ENCODE measurements around the gene IKZF5. TPM values are rescaled to one million over a fixed set of nuclear protein-coding genes. Genes with fewer than 3 reads are reported as not detected.

The IKZF5 gene
- total RNA-seq, 2 donors from 2014 or later, result 10.4 to 12.1 TPM

- ATAC-seq (no peak), DNase-seq (no peak)
- intact Hi-C loops (cut with DNase I), result no loop called here
Observed at GRCh38 chr10:122992031-122992585, 16.5 kb downstream of the IKZF5 start.

DNA sequence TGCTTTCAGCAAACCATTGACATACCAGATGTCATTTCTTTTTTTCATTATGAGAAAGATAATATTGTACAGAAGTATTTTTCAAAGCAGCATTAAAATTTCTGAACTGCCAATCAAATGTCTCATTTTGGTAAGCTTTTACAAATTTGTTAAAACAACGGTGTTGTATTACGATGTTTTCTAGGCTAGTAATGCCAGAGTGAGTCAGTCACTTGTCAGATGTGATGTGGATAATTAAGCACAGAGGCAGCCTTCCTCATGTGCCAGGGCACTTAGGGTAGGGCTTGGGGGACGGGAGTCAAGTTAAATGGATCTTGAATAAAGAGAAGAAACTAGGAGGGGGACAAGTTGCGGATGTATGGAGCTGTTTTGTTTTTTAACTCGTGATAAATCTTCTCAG lies 18.3 kb downstream of the IKZF5 start:
- intact Hi-C loops (cut with DNase I), result no loop called here
- DNase-seq (no peak), ATAC-seq (no peak)

DNA sequence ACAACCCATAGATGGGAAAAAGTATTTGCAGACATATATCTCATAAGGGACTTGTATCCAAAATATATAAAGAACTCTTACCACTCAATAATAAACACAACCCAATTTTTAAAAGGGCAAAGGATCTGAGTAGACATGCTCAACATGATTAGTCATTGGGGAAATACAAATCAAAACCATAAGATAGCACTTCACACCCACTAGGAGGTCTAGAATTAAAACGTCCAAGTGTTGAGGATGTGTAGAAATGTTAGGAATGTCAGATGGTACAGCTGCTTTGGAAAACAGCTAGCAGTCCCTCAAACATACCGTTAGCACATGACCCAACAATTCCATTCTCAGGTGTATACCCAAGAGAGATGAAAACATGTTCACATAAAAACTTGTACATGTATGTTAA lies 20.1 kb downstream of the IKZF5 start:
- intact Hi-C loops (cut with DNase I), result no loop called here
- no peak for ATAC-seq

GRCh38 chr10:122986335-122986734 lies 22.3 kb downstream of the IKZF5 start:
- ATAC-seq (no peak), DNase-seq (no peak)
- intact Hi-C loops (cut with DNase I), result no loop called here

More for the DNA sequence above, 20.1 kb downstream of the IKZF5 start:
- DNase-seq, result no peak

- intact Hi-C loops (cut with DNase I), result no loop called here
- DNase-seq, result no peak
- ATAC-seq, result no peak
Observed at GRCh38 chr10:122984708-122985107, 23.9 kb downstream of the IKZF5 start.

DNA sequence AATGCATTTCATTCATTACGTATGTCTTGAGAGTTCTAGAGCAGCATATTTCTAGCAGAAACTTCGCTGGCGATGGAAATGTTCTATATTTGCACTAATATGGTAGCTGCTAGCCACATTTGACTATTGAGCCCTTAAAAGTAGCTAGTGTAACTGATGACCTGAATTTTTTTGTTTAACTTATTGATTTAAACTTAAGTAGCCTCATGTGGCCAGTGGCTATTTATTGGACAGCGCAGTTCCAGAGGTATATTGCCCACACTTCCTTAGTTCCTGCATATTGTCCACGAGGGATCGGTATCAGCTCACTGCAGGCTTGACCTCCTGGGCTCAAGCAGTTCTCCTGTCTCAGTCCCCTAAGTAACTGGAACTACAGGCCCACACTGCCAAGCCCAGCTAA lies 24.7 kb downstream of the IKZF5 start:
- ATAC-seq, result no peak
- intact Hi-C loops (cut with DNase I), result no loop called here
- no peak for DNase-seq

- peak in 1 of 2 donors; percentile 17 for ATAC-seq
- intact Hi-C loops (cut with DNase I), result loop anchor here in 1 of 2 donors (2.0 kb wide), 1 partner anchor 28 kb away; the partner anchor contains the start of genes ACADSB and IKZF5
- DNase-seq, result no peak
Observed at GRCh38 chr10:122981066-122981464, 27.5 kb downstream of the IKZF5 start.

DNA sequence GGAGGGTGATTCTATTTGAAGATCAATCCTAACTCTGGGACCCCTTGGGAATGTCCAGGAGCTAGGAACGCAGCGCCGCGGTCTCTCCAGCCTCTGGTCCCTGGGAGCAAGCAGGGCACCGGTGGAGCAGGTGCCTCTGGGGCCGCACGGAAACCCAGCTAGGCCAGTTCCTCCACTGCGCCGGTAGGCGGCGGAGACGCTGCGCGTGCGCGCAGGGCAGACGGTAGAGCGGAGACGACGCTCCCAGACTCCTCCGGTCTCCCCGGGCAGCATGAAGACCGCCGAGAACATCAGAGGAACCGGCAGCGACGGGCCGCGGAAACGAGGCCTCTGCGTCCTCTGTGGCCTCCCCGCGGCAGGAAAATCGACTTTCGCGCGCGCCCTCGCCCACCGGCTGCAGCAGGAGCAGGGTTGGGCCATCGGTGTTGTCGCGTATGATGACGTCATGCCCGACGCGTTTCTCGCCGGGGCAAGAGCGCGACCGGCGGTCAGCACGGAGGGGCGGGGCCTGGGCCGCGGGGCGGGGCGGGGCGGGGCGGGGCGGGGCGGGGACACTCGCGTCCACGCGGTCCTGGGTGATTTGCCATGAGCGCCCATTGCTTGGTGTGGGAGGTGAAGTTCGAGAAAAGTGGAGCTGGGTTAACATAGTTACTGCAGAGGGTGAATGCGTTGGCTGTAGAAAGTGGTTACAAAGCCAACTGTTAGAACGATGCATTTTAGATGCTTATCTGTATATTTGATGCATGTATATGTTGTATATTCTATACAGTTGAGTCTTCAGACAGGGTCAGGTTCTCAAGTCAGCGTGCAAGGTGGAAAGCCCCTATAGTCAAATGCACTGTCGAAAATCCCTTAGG lies 28.2 kb downstream of the IKZF5 start, which contains the start of gene PSTK:
TSS of gene PSTK (plus strand) at position 193 of the 857 bp plus-strand sequence. CDS start at position 272, 79 bp downstream.
- intact Hi-C loops (cut with DNase I), result loop anchor here in 1 of 2 donors (2.0 kb wide), 1 partner anchor 28 kb away; the partner anchor contains the start of genes ACADSB and IKZF5
- peak; percentile 96 for DNase-seq
- ATAC-seq, result peak; percentile 99

- DNase-seq, result no peak
- intact Hi-C loops (cut with DNase I), result no loop called here
- no peak for ATAC-seq
Observed at GRCh38 chr10:122974543-122975064, 34.0 kb downstream of the IKZF5 start.

DNA sequence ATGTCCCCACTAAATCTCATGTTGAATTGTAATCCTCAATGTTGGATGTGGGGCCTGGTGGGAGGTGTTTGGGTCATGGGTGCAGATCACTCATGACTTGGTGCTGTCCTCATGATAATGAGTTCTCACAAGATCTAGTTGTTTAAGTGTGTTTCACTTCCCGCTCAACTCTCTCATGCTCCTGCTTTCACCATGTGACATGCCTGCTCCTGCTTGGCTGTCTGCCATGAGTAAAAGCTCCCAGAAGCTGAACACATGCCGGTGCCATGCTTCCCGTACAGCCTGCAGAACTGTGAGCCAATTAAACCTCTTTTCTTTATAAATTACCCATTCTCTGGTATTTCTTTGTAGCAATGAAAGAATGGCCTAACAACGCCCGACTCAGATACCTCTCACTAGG lies 34.6 kb downstream of the IKZF5 start:
- ATAC-seq, result no peak
- intact Hi-C loops (cut with DNase I), result no loop called here
- DNase-seq, result no peak

- ATAC-seq (no peak), DNase-seq (no peak)
- intact Hi-C loops (cut with DNase I), result no loop called here
Observed at GRCh38 chr10:122968698-122969097, 39.9 kb downstream of the IKZF5 start.

DNA sequence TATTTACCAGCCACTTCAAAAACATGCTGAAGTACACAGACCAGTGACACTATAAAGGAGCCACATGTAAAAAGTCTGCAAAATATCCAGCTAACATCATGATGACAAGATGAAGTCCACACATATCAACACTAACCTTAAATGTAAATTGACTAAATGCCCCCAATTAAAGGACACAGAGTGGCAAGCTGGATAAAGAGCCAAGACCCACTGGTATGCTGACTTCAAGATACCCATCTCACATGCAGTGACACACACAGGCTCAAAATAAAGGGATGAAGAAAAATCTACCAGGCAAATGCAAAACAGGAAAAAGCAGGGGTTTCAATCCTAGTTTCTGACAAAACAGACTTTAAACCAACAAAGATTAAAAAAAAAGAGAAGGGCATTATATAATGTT lies 41.7 kb downstream of the IKZF5 start:
- ATAC-seq (no peak), DNase-seq (no peak)
- intact Hi-C loops (cut with DNase I), result no loop called here

- intact Hi-C loops (cut with DNase I), result no loop called here
- DNase-seq (no peak), ATAC-seq (no peak)
Observed at GRCh38 chr10:122962405-122962804, 46.2 kb downstream of the IKZF5 start.

DNA sequence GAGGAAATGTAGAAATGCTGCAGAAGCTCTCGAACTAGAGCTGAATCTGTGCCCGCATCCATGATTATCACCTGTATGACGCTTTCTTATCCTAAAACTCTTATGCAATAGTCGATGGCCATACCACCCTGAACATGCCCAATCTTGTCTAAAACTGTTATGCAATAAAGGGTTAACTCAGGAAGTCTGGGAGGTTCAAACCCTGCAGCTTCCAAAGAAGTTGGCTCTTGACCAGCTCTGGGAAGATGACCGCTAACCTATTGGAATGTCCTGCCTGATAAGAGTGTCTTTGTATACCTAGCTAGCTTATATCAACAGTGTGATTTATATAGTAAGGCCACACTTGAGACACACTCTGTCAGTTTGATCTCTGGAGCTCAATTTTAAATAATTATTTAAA lies 51.1 kb downstream of the IKZF5 start:
- no peak for ATAC-seq
- intact Hi-C loops (cut with DNase I), result no loop called here
- DNase-seq, result no peak

DNA sequence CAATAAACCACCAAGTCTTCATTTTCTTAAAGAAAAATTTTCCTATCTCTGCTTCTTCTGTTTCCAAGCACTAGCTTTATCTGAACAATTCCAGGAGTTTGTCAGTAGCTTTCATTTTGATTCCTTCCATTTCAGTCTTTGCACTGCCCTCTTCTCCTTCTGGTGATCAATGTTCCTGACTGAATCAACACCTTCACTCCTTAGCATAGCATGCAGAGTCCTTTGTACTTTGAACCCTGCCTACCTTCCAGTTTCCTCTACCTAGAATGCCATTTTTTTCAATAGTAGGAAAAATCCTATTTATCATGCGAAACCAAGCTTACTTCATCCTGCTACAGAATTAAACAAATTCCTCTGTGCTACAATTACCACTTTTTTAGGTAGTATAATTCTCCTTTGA lies 52.7 kb downstream of the IKZF5 start:
- intact Hi-C loops (cut with DNase I), result no loop called here
- no peak for DNase-seq

DNA sequence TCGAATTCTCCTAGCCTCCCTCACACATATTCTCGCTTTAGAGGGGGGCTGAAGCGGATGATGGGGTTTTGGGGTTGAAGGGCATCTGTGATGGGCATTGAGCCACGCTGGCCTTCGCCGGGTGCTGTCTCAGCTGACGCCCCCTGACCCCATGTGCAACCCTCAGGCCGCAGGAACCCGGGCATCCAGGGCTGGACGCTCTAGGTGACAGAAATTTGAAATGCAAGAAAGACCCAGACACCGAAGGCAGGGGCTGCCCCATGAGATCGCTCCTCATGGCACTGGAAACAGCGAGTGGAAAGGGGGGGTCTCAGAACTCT lies 53.9 kb downstream of the IKZF5 start:
- intact Hi-C loops (cut with DNase I), result no loop called here
- DNase-seq (peak; percentile 25), ATAC-seq (no peak)

More for the DNA sequence above, 52.7 kb downstream of the IKZF5 start:
- no peak for ATAC-seq

DNA sequence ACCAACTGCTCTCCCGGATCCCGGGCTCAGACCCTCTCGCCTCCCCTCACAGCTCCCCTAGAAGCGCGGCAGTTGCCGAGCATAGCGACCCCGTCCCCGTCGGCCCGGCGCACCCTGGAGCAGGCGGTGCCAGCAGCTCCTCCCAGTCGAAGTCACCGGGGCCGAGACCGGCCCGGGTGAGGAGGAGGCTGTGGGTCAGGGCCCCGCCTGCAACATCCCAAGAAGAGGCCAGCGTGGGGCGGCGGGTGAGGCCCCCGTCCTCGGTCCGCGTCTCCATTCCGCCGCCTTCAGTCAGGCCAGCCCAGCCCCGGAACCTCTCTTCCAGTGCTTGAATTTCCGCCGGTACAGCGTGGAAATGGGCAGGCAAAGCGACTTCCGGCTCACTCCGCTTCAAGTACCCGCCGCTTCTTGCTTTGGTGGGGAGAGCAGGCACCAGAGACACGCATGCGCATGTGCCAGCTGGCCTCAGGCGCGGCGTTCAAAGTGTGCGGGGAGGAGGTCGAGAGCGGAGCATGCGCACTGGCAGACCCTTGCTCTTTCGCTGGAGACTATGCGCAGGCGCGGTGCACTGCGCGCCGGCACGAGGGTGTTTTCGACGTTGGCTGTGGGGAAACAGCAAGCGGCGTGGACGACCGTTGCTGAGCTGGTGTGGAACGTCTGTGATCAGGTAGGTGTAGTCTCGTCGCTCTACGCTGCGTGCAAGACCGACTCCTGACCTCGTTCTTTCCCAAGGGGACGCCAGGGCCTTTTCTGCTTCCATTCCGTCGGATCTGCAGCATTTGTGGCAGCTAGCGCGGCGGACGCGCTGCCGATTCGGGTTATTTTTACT lies 54.5 kb downstream of the IKZF5 start, which contains the start of gene C10orf88:
TSS of gene C10orf88 (minus strand) at position 326 of the 829 bp plus-strand sequence. CDS start at position 277, 49 bp downstream.
- DNase-seq, result peak; percentile 98
- intact Hi-C loops (cut with DNase I), result no loop called here
- ATAC-seq, result peak; percentile 99

DNA sequence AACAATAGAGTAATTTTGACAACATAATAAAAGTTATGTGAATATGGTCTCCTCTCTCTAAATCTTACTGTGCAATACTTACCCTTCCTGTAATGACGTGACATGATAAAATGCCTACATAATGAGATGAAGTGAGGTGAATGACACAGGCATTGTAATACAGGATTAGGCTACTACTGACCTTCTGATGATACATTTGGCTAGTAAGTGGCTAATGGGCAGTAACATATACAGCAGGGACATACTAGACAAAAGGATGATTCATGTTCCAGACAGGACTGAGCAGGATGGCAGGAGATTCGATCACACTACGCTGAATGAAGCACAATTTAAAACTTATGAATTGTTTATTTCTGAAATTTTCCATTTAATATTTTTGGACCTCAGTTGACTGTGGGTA lies 59.3 kb downstream of the IKZF5 start:
- intact Hi-C loops (cut with DNase I), result no loop called here
- ATAC-seq (no peak), DNase-seq (no peak)
